GM18867 (cell line): Measurements from ENCODE around the gene ALOXE3.

ENCODE experiments used
- ATAC-seq: cut with Tn5 transposase; IDR thresholded peaks from one replicate; pipeline ENCODE4 v1.9.1; 2021; ENCODE audit warnings: mild to moderate bottlenecking, moderate library complexity; ENCODE audit not compliant: unreplicated experiment

The ALOXE3 gene

GRCh38 chr17:8117980-8118768 is at the start of gene ALOXE3:
Gene ALOXE3 (minus strand): TSS chr17:8118514. CDS start chr17:8117990, 524 bp downstream.
- no peak for ATAC-seq

- no peak for ATAC-seq
These were observed 49.2 kb upstream of the ALOXE3 start for GRCh38 chr17:8167526-8167925.

- no peak for ATAC-seq
These were observed 48.4 kb upstream of the ALOXE3 start for GRCh38 chr17:8166731-8167130.

GRCh38 chr17:8164815-8165131 is 46.5 kb upstream of the ALOXE3 start:
- ATAC-seq, result no peak

- no peak for ATAC-seq
These were observed 45.9 kb upstream of the ALOXE3 start for GRCh38 chr17:8163978-8164814.

GRCh38 chr17:8162997-8163977 is 45.0 kb upstream of the ALOXE3 start:
- no peak for ATAC-seq

GRCh38 chr17:8162233-8162996 is 44.1 kb upstream of the ALOXE3 start, which contains the start of gene VAMP2:
Gene VAMP2 (minus strand): TSS chr17:8162948. CDS start chr17:8162879, 69 bp downstream.
- ATAC-seq, result no peak

- ATAC-seq, result no peak
These were observed 43.2 kb upstream of the ALOXE3 start for GRCh38 chr17:8161289-8162232.

- no peak for ATAC-seq
These were observed 42.5 kb upstream of the ALOXE3 start for GRCh38 chr17:8160741-8161221.

GRCh38 chr17:8160224-8160577 is 41.9 kb upstream of the ALOXE3 start:
- no peak for ATAC-seq

- ATAC-seq, result no peak
These were observed 41.3 kb upstream of the ALOXE3 start for GRCh38 chr17:8159459-8160223.

- ATAC-seq, result no peak
These were observed 40.7 kb upstream of the ALOXE3 start for GRCh38 chr17:8159032-8159400.

- ATAC-seq, result no peak
These were observed 40.1 kb upstream of the ALOXE3 start for GRCh38 chr17:8158267-8159031.

- ATAC-seq, result peak; percentile 84
These were observed 38.1 kb upstream of the ALOXE3 start for GRCh38 chr17:8156246-8156992.

GRCh38 chr17:8155996-8156245 is 37.6 kb upstream of the ALOXE3 start:
- no peak for ATAC-seq

GRCh38 chr17:8155231-8155995 is 37.1 kb upstream of the ALOXE3 start:
- no peak for ATAC-seq
